ENCODE measurements around the gene RBM12.

The RBM12 gene

DNA sequence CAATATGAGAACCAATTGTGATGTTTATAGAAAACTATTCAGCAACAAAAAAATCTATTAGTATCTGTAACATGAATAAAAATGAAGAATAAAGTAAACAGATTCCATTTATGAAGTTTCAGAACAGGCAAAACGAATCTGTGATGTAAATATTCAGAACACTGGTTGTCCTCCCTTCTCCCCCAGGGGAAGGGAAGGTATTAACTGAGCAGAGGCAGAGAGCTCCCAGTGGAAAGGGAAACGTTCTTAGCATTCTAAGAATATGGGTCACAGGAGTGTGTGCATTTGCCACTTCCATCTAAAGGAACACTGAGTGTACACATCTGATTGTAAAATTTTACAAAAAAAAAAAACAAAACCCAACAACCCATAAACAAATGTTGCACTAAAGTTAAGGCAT is 25.9 kb downstream of the RBM12 start:
- TF ChIP-seq, protein P1, sequence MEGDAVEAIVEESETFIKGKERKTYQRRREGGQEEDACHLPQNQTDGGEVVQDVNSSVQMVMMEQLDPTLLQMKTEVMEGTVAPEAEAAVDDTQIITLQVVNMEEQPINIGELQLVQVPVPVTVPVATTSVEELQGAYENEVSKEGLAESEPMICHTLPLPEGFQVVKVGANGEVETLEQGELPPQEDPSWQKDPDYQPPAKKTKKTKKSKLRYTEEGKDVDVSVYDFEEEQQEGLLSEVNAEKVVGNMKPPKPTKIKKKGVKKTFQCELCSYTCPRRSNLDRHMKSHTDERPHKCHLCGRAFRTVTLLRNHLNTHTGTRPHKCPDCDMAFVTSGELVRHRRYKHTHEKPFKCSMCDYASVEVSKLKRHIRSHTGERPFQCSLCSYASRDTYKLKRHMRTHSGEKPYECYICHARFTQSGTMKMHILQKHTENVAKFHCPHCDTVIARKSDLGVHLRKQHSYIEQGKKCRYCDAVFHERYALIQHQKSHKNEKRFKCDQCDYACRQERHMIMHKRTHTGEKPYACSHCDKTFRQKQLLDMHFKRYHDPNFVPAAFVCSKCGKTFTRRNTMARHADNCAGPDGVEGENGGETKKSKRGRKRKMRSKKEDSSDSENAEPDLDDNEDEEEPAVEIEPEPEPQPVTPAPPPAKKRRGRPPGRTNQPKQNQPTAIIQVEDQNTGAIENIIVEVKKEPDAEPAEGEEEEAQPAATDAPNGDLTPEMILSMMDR (IDR thresholded peaks at IDR 0.05; ENCODE audit: insufficient read depth, low read depth, low read length, missing control alignments), result no peak
- no peak overlapping the region for H3K4me3 ChIP-seq (ENCODE audit: low read depth, low read length)
- no peak for DNase-seq (ENCODE audit: low read depth)

DNA sequence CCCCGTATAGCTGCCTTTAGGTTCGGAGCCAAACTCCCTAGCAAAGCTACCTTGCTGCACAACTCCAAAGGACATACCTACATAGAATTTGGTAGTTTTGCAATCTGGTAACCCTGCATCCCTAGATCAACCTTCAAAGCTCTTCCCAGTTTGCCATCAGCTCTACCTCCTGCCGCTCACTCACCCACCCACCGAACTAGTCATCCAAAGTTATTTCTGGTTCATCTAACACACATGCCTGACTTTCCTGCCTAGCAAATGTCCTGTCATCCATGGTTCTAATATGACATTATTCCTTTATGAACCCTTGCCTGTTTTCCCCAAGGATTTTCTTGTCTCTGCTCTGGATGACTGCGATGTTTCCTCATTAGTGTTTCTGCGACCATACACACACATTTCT is 27.4 kb downstream of the RBM12 start:
- no peak for DNase-seq (ENCODE audit: low read depth)
- TF ChIP-seq, protein P1 (IDR thresholded peaks at IDR 0.05; ENCODE audit: insufficient read depth, low read depth, low read length, missing control alignments), result no peak

DNA sequence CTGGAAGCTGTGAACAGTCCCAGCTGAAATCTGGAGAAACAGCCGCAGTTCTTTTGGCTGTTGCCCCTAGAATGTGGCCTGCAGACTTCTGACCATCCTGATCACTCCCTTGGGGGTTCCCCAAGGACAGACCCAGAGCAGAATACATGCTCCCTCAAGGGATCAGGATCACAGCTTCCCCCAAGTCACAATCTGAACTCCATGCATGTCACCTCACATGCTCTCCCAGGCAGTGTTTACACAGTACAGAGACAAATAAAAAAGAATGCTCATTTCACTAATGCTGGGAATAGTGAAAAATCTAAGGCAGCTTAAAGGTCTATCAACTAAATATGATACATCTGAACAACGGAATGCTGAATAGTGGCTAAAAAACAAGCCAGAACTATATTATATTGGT is 28.6 kb downstream of the RBM12 start:
- H3K4me3 ChIP-seq (ENCODE audit: low read depth, low read length), result no peak overlapping the region
- no peak for DNase-seq (ENCODE audit: low read depth)
- TF ChIP-seq, protein P1 (IDR thresholded peaks at IDR 0.05; ENCODE audit: insufficient read depth, low read depth, low read length, missing control alignments), result no peak

More for the DNA sequence above, 27.4 kb downstream of the RBM12 start:
- H3K4me3 ChIP-seq (ENCODE audit: low read depth, low read length), result no peak overlapping the region

DNA sequence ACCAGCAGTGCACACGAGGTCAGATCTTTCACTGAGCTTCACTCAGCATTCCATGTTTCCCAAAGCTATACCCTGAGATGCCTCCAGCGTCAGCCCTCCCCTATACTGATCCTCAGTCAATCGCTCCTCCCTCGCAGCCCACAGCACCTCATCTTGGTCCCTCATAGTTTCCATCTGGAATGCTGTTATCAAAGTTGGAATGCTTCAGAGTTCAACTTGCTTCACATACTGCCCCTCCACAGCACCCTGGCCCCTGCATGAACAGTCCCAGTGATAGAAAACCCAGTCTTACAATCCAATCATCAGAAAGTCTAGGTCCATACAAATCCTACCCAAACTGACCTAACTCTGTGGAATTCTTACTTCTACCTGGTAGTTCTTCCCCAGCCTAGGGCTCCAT is 29.0 kb downstream of the RBM12 start:
- TF ChIP-seq, protein P1 (IDR thresholded peaks at IDR 0.05; ENCODE audit: insufficient read depth, low read depth, low read length, missing control alignments), result no peak
- H3K4me3 ChIP-seq (ENCODE audit: low read depth, low read length), result no peak overlapping the region
- DNase-seq (ENCODE audit: low read depth), result no peak

DNA sequence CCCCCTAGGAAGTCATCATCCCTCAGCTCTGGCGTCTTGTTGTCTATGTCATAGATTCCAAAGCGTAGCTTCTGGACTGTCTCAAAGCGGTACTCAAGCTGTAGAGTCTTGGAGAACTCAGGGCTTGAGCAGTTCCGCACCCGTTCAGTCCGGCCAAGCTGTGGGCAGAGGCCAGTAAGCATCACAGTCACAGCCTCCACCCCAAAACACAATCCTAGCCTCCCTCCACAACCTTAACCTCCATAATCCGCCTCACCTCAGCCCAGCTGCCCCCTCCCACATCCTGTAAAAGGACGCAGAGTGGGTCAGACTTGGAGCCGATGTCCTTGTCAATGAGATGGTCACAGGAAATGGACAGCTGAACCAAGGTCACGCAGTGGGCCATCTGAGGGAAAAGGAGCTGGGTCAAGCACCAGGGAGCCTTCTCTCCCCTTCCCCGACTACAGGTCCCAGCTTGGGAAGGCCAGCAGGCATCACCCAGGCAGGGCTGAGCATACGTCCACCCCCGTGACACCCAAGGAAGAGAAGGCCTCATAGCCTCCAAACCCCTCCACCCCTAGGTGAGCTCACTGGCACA is 32.1 kb downstream of the RBM12 start:
- TF ChIP-seq, protein P1 (IDR thresholded peaks at IDR 0.05; ENCODE audit: insufficient read depth, low read depth, low read length, missing control alignments), result no peak
- H3K4me3 ChIP-seq (ENCODE audit: low read depth, low read length), result no peak overlapping the region
- DNase-seq (ENCODE audit: low read depth), result no peak

DNA sequence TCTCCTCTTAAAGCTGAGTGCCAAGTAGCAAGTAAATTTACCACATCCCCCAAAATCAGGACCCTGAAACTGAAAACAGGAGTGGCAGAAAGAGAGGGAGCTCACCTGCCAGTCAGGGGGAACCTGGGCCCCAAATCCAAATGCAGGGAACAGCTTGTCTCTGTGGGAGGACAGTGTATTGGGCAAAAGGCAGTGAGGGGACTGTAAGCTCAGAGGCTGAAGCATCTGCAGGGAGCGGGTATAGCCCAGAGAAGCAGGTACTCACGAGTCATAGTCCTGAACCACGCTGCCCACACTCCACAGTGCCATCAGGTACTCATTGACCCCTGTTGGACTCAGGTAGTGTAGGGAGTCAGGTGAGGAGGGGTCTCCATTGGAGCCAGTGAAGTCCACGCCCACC is 34.1 kb downstream of the RBM12 start:
- TF ChIP-seq, protein P1 (IDR thresholded peaks at IDR 0.05; ENCODE audit: insufficient read depth, low read depth, low read length, missing control alignments), result no peak
- no peak overlapping the region for H3K4me3 ChIP-seq (ENCODE audit: low read depth, low read length)
- DNase-seq (ENCODE audit: low read depth), result no peak

All from GM12865 (cell line).